NOMO-1 (cell line): ENCODE measurements around the gene SRMS.
"Not testable (repeated sequence)": the region's sequence is repeated elsewhere in the genome, so short reads cannot be mapped to it uniquely, and the experiment has no call there.

ENCODE experiments used
- DNase-seq, 2 experiments: peaks; one replicate each; lab custom pipeline; 2025; ENCODE audit not compliant: unreplicated experiment in 2 of 2; lab: John Stamatoyannopoulos, UW

The SRMS gene

GRCh38 chr20:63579017-63579694 lies 31.6 kb upstream of the SRMS start:
- DNase-seq: peak; percentile 18 to 24

- no peak for DNase-seq
These were observed 30.9 kb upstream of the SRMS start for GRCh38 chr20:63578224-63579016.

- DNase-seq: no peak
These were observed 29.9 kb upstream of the SRMS start for GRCh38 chr20:63577317-63577894.

DNA sequence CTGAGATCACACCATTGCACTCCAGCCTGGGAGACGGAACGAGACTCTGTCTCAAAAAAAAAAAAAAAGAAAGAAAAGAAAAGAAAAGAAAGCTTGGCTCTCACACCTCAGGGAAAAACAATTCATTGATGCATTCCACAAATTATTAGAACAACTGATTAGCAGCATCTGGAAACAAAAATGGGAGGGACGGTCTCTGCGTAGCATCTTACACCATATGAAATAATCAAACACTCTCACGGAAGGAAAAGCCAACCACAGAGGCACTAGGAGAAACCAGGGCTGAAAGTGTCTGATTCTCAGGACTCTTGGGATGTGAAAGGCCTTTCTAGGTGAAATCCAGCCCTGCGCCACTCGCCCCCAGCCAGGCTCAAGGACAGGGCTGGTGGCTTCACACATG lies 28.8 kb upstream of the SRMS start:
- DNase-seq: no peak

DNA sequence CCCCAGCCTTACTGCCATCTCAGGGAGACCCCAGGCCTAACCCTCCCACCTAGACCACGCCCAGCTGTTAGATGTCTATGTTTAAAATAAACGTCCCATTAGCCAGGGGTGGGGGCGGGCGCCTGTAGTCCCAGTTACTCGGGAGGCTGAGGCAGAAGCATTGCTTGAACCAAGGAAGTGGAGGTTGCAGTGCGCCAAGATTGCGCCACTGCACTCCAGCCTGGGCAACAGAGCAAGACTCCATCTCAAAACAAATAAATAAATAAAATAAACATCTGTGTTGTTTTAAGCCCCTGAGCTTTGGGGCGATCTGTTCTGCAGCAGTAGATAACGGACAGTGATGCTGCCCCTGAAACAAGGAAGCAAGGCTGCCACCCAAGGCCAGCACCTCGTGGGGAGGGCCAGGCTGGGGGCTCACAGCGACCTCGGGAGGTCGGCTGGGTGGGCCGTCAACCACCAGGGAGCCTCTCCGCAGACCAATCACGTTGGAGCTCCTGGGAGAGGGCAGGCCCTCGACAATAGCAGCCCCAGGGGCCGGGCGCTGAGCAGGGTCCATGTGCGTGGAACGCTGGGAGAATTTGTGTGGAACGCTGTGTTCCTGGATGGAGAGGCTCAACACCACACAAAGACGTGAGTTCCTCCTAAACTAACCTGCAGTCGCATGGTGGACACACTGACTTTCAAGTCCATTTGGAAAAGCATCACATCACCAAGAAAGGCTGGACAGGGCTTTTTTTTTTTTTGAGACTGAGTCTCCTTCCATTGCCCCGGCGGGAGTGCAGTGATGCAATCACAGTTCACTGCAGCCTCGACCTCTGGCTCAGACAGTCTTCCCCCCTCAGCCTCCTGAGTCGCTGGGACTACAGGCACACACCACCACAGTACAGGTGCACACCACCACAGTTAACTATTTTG lies 27.5 kb upstream of the SRMS start:
- DNase-seq: no peak

DNA sequence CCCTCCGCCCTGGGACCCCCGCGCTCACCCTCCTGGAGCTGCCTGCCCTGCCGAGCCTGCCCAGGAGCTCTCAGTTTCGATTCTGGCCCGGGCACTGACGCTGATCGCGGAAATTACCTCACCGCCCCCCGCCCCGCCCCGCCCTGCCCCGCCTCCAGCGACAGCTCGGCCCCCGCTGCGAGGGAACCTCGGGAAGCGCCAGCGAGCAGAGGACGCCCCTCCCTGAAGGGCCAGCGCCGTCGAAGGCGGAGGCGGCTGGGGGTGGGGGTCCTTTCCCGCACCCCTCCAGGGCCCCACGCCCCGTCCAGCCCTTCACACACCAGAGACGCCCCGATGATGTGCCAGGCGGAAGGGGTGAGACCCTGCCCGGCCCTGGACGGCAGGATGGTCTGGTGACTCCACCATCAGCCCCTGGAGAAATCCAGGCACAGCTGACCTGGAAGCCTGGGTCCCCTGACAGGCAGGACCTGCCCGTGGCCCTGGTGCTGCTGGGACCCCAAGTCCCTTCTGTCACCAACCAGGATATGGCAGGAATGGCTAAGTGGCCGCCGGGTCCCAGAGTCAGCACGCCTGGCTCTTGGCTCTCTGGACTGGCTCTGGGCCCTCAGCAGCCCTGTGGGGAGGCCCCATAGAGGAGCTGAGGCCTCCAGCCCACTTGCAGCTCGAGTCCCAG lies 26.7 kb upstream of the SRMS start, which contains the start of gene HELZ2:
Gene HELZ2 (minus strand): TSS at position 84 of the 673 bp plus-strand sequence. CDS start 1,854 bp downstream, outside the sequence.
- DNase-seq: peak; percentile 58 to 74

- no peak for DNase-seq
These were observed 26.1 kb upstream of the SRMS start for GRCh38 chr20:63573647-63574131.

DNA sequence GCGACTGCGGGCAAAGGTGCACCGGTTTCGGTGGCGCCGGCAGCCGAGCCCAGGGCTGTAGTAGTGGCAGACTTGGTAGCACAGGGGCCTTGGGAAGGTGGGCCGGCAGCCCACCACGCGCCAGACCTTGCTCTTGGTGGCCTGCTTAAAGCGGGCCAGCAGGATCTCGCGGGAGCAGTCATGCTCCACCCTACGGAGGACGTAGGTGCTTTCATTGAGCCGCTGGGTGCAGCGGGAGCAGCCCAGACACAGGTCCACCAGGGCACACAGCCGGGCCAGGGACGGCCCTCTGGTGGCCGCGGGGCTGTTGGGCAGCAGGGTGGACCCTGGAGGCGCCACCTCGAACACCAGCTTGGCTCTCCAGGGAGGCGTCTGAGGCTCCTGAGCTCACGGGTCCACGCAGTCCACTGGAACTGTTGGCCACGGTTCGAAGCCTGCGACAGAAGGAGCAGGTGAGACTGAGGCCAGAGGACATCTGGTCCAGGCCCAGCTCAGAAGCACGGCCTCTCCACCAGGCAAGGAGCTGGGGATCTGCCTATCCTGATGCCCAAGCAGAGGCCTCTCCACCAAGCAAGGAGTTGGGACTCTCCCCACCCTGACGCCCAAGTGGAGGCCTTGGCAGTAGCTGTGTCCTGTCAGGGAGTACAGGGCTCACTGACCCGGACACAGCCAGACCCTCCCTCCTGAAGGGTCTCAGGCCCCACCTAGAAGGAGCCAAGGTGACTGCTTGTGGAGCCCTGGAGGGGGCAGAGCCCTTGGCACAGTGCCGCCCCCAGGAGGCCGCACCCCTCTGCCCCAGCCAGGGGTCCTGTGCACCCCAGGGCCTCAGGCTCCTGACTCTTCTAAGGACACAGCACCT lies 25.5 kb upstream of the SRMS start:
- no peak for DNase-seq

GRCh38 chr20:63572071-63572787 lies 24.7 kb upstream of the SRMS start:
- DNase-seq: no peak

DNA sequence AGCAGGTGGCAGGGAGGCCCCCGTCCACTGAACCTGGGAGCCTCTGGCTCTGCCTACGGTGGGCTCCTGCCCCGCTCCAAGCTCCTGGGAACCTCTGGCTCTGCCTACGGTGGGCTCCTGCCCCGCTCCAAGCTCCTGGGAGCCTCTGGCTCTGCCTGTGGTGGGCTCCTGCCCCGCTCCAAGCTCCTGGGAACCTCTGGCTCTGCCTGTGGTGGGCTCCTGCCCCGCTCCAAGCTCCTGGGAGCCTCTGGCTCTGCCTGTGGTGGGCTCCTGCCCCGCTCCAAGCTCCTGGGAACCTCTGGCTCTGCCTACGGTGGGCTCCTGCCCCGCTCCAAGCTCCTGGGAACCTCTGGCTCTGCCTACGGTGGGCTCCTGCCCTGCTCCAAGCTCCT lies 23.5 kb upstream of the SRMS start:
- not testable (repeated sequence) for DNase-seq

DNA sequence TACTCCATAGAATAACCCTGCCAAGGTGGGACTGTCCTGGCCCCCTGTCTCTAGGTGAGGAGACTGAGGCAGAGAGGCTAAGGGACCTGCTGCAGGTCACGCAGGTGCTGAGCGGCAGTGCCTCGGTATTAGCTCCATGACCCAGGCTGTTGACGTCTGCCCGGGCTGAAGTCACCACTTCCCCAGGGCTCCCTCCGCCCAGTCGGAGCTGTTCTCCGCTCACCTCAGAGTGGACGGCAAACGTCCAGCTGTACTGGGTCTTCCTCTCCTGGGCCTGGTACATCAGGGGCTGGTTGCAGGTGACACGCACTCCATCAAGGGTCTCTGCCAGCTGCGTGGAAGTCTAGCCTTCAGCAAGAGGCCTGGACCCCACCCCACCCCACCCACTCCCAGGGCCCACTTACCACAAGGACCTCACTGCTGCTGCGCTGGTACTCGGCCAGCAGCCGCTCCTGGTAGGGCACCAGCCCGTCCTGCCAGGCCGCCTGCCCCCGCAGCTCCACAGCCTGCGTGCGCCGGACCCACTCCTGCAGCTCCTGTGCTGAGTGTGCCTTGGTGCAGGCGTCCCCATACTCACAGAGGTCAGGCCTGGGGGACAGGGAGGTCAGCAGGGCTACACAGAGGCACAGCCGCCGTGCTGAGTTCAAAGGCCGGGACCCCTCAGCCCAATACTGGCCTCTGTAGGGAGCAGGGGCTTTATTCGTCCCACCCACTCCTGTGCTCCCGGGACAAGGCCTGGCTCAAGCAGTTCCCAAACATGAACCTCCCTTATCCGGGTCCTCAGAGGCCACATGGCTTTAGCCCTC lies 22.9 kb upstream of the SRMS start:
- DNase-seq: no peak

- no peak for DNase-seq
These were observed 21.7 kb upstream of the SRMS start for GRCh38 chr20:63568986-63569949.

GRCh38 chr20:63568170-63568981 lies 20.8 kb upstream of the SRMS start:
- peak in 1 of 2 experiments; percentile 19 for DNase-seq

GRCh38 chr20:63567386-63568169 lies 20.0 kb upstream of the SRMS start:
- DNase-seq: peak; percentile 63 to 85

DNA sequence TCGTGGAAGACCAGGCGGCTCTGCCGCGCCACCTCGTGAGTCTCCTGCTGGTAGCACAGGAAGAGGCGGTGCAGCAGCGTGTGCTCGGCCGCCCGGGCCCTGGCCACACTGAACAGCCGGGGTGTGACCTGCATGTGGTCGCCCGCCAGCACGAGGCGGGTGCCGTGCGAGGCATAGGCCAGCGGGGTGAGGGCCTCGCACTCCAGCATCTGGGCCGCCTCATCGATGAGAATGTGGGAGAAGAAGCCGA lies 19.5 kb upstream of the SRMS start:
- peak; percentile 30 to 50 for DNase-seq
